ENCODE results near the gene CDC73. TPM values are rescaled to one million over a fixed set of nuclear protein-coding genes. Genes with fewer than 3 reads are reported as not detected.
A peak's percentile ranks its signal among the peaks of the same experiment; 100 is the strongest.

CDC73 gene
- total and polyA plus RNA-seq, 2 of the 13 experiments (the other 11 are each of a cell fraction or from before 2014, with no cell fraction given) = 20.2 to 26.3 TPM

DNA sequence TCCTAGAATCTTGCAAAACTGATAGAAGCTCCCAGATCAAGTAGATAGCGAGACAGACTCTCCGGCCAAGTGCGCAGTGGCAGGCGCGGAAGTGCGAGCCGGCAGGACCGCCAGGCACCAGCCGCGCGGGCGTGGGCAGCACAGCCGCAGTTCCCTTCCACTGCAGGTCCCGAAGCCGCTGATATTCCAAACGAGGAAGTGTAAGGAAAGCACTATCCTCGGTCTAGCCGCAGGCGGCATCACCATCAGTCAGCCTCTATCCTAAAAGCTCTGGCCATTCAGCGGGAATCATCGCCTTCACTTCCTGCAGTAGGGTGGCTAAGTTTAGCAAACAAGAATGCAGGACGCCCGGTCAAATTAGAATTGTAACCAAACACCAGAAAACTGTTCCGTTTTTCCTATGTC lies 17.3 kb upstream of the CDC73 start (continued):
- TF ChIP-seq ZNF605 (CRISPR knock-in tag; IDR thresholded peaks at IDR 0.05) (peak; percentile 12; the same call in 1 of the 2 replicates), KMT2B (CRISPR knock-in tag; IDR thresholded peaks at IDR 0.05) (0 out of 2 replicates have a peak, but pooled peaks have one; percentile 23), ZNF180 (CRISPR knock-in tag; IDR thresholded peaks at IDR 0.05; ENCODE audit: borderline replicate concordance, low read depth) (no peak), ZMAT3 (CRISPR knock-in tag; conservative IDR thresholded peaks at IDR 0.05) (0 out of 2 replicates have a peak, but pooled peaks have one; percentile 2), SOX5 (CRISPR knock-in tag; IDR thresholded peaks at IDR 0.05; ENCODE audit: borderline replicate concordance) (no peak), DNMT3B (CRISPR knock-in tag; conservative IDR thresholded peaks at IDR 0.05) (0 out of 2 replicates have a peak, but pooled peaks have one; percentile 30), TCF7L2 (IDR thresholded peaks at IDR 0.05; ENCODE audit: low read depth, low read length) (no peak), ZNF816 (CRISPR knock-in tag; IDR thresholded peaks at IDR 0.05; ENCODE audit: borderline replicate concordance) (no peak), MXI1 (IDR thresholded peaks at IDR 0.05; ENCODE audit: borderline replicate concordance, low read depth, low read length) (no peak), CBFB (CRISPR knock-in tag; IDR thresholded peaks at IDR 0.05) (no peak), ZNF564 (CRISPR knock-in tag; IDR thresholded peaks at IDR 0.05) (no peak), PLRG1 (conservative IDR thresholded peaks at IDR 0.05) (no peak), ZNF749 (CRISPR knock-in tag; IDR thresholded peaks at IDR 0.05; ENCODE audit: borderline replicate concordance) (no peak)
- TF ChIP-seq, protein P1, sequence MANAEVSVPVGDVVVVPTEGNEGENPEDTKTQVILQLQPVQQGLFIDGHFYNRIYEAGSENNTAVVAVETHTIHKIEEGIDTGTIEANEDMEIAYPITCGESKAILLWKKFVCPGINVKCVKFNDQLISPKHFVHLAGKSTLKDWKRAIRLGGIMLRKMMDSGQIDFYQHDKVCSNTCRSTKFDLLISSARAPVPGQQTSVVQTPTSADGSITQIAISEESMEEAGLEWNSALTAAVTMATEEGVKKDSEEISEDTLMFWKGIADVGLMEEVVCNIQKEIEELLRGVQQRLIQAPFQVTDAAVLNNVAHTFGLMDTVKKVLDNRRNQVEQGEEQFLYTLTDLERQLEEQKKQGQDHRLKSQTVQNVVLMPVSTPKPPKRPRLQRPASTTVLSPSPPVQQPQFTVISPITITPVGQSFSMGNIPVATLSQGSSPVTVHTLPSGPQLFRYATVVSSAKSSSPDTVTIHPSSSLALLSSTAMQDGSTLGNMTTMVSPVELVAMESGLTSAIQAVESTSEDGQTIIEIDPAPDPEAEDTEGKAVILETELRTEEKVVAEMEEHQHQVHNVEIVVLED (CRISPR knock-in tag; IDR thresholded peaks at IDR 0.05; ENCODE audit: borderline replicate concordance) = no peak
- TF ChIP-seq, protein P2, sequence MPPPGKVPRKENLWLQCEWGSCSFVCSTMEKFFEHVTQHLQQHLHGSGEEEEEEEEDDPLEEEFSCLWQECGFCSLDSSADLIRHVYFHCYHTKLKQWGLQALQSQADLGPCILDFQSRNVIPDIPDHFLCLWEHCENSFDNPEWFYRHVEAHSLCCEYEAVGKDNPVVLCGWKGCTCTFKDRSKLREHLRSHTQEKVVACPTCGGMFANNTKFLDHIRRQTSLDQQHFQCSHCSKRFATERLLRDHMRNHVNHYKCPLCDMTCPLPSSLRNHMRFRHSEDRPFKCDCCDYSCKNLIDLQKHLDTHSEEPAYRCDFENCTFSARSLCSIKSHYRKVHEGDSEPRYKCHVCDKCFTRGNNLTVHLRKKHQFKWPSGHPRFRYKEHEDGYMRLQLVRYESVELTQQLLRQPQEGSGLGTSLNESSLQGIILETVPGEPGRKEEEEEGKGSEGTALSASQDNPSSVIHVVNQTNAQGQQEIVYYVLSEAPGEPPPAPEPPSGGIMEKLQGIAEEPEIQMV (CRISPR knock-in tag; IDR thresholded peaks at IDR 0.05; ENCODE audit: low read depth) = no peak
- TF ChIP-seq, protein P3, sequence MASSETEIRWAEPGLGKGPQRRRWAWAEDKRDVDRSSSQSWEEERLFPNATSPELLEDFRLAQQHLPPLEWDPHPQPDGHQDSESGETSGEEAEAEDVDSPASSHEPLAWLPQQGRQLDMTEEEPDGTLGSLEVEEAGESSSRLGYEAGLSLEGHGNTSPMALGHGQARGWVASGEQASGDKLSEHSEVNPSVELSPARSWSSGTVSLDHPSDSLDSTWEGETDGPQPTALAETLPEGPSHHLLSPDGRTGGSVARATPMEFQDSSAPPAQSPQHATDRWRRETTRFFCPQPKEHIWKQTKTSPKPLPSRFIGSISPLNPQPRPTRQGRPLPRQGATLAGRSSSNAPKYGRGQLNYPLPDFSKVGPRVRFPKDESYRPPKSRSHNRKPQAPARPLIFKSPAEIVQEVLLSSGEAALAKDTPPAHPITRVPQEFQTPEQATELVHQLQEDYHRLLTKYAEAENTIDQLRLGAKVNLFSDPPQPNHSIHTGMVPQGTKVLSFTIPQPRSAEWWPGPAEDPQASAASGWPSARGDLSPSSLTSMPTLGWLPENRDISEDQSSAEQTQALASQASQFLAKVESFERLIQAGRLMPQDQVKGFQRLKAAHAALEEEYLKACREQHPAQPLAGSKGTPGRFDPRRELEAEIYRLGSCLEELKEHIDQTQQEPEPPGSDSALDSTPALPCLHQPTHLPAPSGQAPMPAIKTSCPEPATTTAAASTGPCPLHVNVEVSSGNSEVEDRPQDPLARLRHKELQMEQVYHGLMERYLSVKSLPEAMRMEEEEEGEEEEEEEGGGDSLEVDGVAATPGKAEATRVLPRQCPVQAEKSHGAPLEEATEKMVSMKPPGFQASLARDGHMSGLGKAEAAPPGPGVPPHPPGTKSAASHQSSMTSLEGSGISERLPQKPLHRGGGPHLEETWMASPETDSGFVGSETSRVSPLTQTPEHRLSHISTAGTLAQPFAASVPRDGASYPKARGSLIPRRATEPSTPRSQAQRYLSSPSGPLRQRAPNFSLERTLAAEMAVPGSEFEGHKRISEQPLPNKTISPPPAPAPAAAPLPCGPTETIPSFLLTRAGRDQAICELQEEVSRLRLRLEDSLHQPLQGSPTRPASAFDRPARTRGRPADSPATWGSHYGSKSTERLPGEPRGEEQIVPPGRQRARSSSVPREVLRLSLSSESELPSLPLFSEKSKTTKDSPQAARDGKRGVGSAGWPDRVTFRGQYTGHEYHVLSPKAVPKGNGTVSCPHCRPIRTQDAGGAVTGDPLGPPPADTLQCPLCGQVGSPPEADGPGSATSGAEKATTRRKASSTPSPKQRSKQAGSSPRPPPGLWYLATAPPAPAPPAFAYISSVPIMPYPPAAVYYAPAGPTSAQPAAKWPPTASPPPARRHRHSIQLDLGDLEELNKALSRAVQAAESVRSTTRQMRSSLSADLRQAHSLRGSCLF (CRISPR knock-in tag; IDR thresholded peaks at IDR 0.05; ENCODE audit: borderline replicate concordance) = no peak
- TF ChIP-seq, protein P4, sequence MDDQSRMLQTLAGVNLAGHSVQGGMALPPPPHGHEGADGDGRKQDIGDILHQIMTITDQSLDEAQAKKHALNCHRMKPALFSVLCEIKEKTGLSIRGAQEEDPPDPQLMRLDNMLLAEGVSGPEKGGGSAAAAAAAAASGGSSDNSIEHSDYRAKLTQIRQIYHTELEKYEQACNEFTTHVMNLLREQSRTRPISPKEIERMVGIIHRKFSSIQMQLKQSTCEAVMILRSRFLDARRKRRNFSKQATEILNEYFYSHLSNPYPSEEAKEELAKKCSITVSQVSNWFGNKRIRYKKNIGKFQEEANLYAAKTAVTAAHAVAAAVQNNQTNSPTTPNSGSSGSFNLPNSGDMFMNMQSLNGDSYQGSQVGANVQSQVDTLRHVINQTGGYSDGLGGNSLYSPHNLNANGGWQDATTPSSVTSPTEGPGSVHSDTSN (CRISPR knock-in tag; IDR thresholded peaks at IDR 0.05; ENCODE audit: borderline replicate concordance) = no peak
- TF ChIP-seq, protein P5, sequence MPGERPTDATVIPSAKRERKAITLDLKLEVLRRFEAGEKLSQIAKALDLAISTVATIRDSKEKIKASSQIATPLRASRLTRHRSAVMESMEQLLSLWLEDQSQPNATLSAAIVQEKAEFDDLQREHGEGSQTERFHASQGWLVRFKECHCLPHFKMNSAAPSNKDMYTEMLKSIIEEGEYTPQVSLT (CRISPR knock-in tag; IDR thresholded peaks at IDR 0.05; ENCODE audit: borderline replicate concordance, low read depth) = no peak

Measured in HepG2 (cell line).